HG02571 (cell line): Measurements from ENCODE around the gene KCNMB2.
"Not testable (repeated sequence)": the region's sequence is repeated elsewhere in the genome, so short reads cannot be mapped to it uniquely, and the experiment has no call there.

Experiments
- ATAC-seq: cut with Tn5 transposase; IDR thresholded peaks from one replicate; pipeline ENCODE4 v1.9.1; 2021; ENCODE audit warnings: mild to moderate bottlenecking, moderate library complexity; ENCODE audit not compliant: unreplicated experiment

The KCNMB2 gene

GRCh38 chr3:178686826-178687225 is 150.6 kb downstream of the KCNMB2 start:
- ATAC-seq, result no peak

- ATAC-seq, result no peak
Observed at GRCh38 chr3:178690571-178690970, 154.3 kb downstream of the KCNMB2 start.

- ATAC-seq, result no peak
Observed at GRCh38 chr3:178699364-178699763, 163.1 kb downstream of the KCNMB2 start.

GRCh38 chr3:178699810-178700209 is 163.6 kb downstream of the KCNMB2 start:
- no peak for ATAC-seq

- no peak for ATAC-seq
Observed at GRCh38 chr3:178703268-178703975, 167.2 kb downstream of the KCNMB2 start.

GRCh38 chr3:178705925-178706324 is 169.7 kb downstream of the KCNMB2 start:
- no peak for ATAC-seq

GRCh38 chr3:178706411-178706810 is 170.2 kb downstream of the KCNMB2 start:
- ATAC-seq, result no peak

- no peak for ATAC-seq
Observed at GRCh38 chr3:178707311-178708031, 171.2 kb downstream of the KCNMB2 start.

- no peak for ATAC-seq
Observed at GRCh38 chr3:178709051-178709450, 172.8 kb downstream of the KCNMB2 start.

- no peak for ATAC-seq
Observed at GRCh38 chr3:178711753-178712152, 175.5 kb downstream of the KCNMB2 start.

- no peak for ATAC-seq
Observed at GRCh38 chr3:178712247-178712646, 176.0 kb downstream of the KCNMB2 start.

GRCh38 chr3:178714925-178715832 is 178.9 kb downstream of the KCNMB2 start:
- ATAC-seq, result no peak

GRCh38 chr3:178718995-178719635 is 182.9 kb downstream of the KCNMB2 start:
- ATAC-seq, result no peak

GRCh38 chr3:178732824-178733223 is 196.6 kb downstream of the KCNMB2 start:
- no peak for ATAC-seq

- ATAC-seq, result no peak
Observed at GRCh38 chr3:178735032-178735674, 198.9 kb downstream of the KCNMB2 start.

GRCh38 chr3:178736300-178736699 is 200.1 kb downstream of the KCNMB2 start:
- no peak for ATAC-seq

GRCh38 chr3:178739720-178740119 is 203.5 kb downstream of the KCNMB2 start:
- no peak for ATAC-seq

GRCh38 chr3:178741020-178741419 is 204.8 kb downstream of the KCNMB2 start:
- no peak for ATAC-seq

- no peak for ATAC-seq
Observed at GRCh38 chr3:178743297-178743696, 207.1 kb downstream of the KCNMB2 start.

- ATAC-seq, result not testable (repeated sequence)
Observed at GRCh38 chr3:178745861-178746655, 209.8 kb downstream of the KCNMB2 start.
